Epithelial cell of proximal tubule (primary cell): ENCODE measurements around the gene BCL2. TPM values are rescaled to one million over a fixed set of nuclear protein-coding genes. Genes with fewer than 3 reads are reported as not detected.

ENCODE experiments used
- DNase-seq: peaks from one replicate; pipeline ENCODE4 v3.0.0-alpha.2; 2011; ENCODE audit warnings: low read depth
- H3K4me3 ChIP-seq: 2 replicates; pipeline ENCODE4 v1.5.1; 2011; ENCODE audit warnings: low read depth, mild to moderate bottlenecking, low read length
- CTCF ChIP-seq: conservative IDR thresholded peaks from 2 replicates; pipeline ENCODE4 v1.5.1; 2012; ENCODE audit warnings: low read depth, mild to moderate bottlenecking, low read length
- total RNA-seq: library from RNA; depleted of rRNA; stranded (reverse); fragments of >200 nt; gene quantifications from 2 replicates; pipeline ENCODE4 v1.2.3, GENCODE V29; 2015

Gene BCL2
- total RNA-seq, 1 donor from 2014 or later = 4.7 TPM

- no peak for DNase-seq
- TF ChIP-seq CTCF = no peak
- H3K4me3 ChIP-seq = no peak overlapping the region
Observed at GRCh38 chr18:63186520-63187222, 132.9 kb downstream of the BCL2 start.

GRCh38 chr18:63185984-63186383 is 133.6 kb downstream of the BCL2 start:
- TF ChIP-seq CTCF = no peak
- DNase-seq = no peak
- no peak overlapping the region for H3K4me3 ChIP-seq

- no peak for DNase-seq
- TF ChIP-seq CTCF = no peak
- H3K4me3 ChIP-seq = no peak overlapping the region
Observed at GRCh38 chr18:63183952-63184770, 135.4 kb downstream of the BCL2 start.

- H3K4me3 ChIP-seq = no peak overlapping the region
- DNase-seq = no peak
- TF ChIP-seq CTCF = no peak
Observed at GRCh38 chr18:63183378-63183777, 136.2 kb downstream of the BCL2 start.

- H3K4me3 ChIP-seq = no peak overlapping the region
- no peak for TF ChIP-seq CTCF
- DNase-seq = no peak
Observed at GRCh38 chr18:63182861-63183260, 136.7 kb downstream of the BCL2 start.

- no peak for TF ChIP-seq CTCF
- no peak for DNase-seq
- no peak overlapping the region for H3K4me3 ChIP-seq
Observed at GRCh38 chr18:63182310-63182772, 137.2 kb downstream of the BCL2 start.
